Measurements from ENCODE around the gene GFPT1. TPM values are rescaled to one million over a fixed set of nuclear protein-coding genes. Genes with fewer than 3 reads are reported as not detected.

GFPT1 gene
- total and polyA plus RNA-seq, 9 of the 15 experiments (the other 6 are each of a cell fraction or from before 2014, with no cell fraction given): 6.6 to 38.3 (median 15.9) TPM

- TF ChIP-seq PREB (CRISPR knock-in tag; IDR thresholded peaks at IDR 0.05): no peak
- peak; percentile 45; the same call in 1 of the 2 replicates for TF ChIP-seq ZBTB2 (IDR thresholded peaks at IDR 0.05)
- no peak for TF ChIP-seq SRSF3 (IDR thresholded peaks at IDR 0.05; ENCODE audit: insufficient read depth, low read length)
- TF ChIP-seq CREB1 (IDR thresholded peaks at IDR 0.05): 0 out of 2 replicates have a peak, but pooled peaks have one; percentile 29
- peak; percentile 45; the same call in 1 of the 2 replicates for TF ChIP-seq CREB1 (CRISPR knock-in tag; IDR thresholded peaks at IDR 0.05)
- TF ChIP-seq ETV5 (CRISPR knock-in tag; IDR thresholded peaks at IDR 0.05; ENCODE audit: low read depth): peak; percentile 63; the same call in 1 of the 2 replicates
- no peak for TF ChIP-seq ZHX1 (conservative IDR thresholded peaks at IDR 0.05; ENCODE audit: low read length)
- TF ChIP-seq CTCF (IDR thresholded peaks at IDR 0.05 in 2 of 3, conservative IDR thresholded peaks at IDR 0.05 in 1 of 3; ENCODE audit: insufficient read depth in 2 of 3, low read depth in 1 of 3, low read length in 3 of 3): peak; percentile 84 to 99 (median 90)
- 0 out of 2 replicates have a peak, but pooled peaks have one; percentile 23 for TF ChIP-seq ZNF12 (CRISPR knock-in tag; IDR thresholded peaks at IDR 0.05)
- no peak for TF ChIP-seq ATF2 (CRISPR knock-in tag; IDR thresholded peaks at IDR 0.05)
Measured at GRCh38 chr2:69306822-69307578, 80.0 kb downstream of the GFPT1 start (continued).
